Mesenchymal stem cell (in vitro differentiated cells and primary cell): Measurements from ENCODE around the gene TP53BP2.
"Not testable (repeated sequence)": the region's sequence is repeated elsewhere in the genome, so short reads cannot be mapped to it uniquely, and the experiment has no call there.

ENCODE experiments used
- DNase-seq: peaks from one replicate; pipeline ENCODE4 v3.0.0-alpha.2; 2013
- H2AFZ ChIP-seq: one replicate; pipeline ENCODE4 v1.6.1; 2013; ENCODE audit warnings: low read depth, mild to moderate bottlenecking, control low read depth, inconsistent platforms, low read length, moderate library complexity
- H2AK5ac ChIP-seq: 2 replicates; pipeline ENCODE4 v1.6.1; 2013; ENCODE audit warnings: low read length, moderate library complexity, mild to moderate bottlenecking, inconsistent platforms; ENCODE audit not compliant: severe bottlenecking
- H2BK120ac ChIP-seq: one replicate; pipeline ENCODE4 v1.6.1; 2013; ENCODE audit warnings: low read depth, mild to moderate bottlenecking, inconsistent platforms, low read length, moderate library complexity
- H2BK12ac ChIP-seq, 2 experiments: one replicate each; pipeline ENCODE4 v1.6.1; 2013; ENCODE audit warnings: inconsistent platforms in 2 of 2, low read length in 2 of 2, mild to moderate bottlenecking in 2 of 2, moderate library complexity in 2 of 2, control low read depth in 1 of 2
- H2BK15ac ChIP-seq: one replicate; pipeline ENCODE4 v1.6.1; 2013; ENCODE audit warnings: mild to moderate bottlenecking, low read depth, inconsistent platforms; ENCODE audit not compliant: poor library complexity, severe bottlenecking
- H2BK5ac ChIP-seq: 2 replicates; pipeline ENCODE4 v1.6.1; 2013; ENCODE audit warnings: low read depth, mild to moderate bottlenecking, low read length, control low read depth, inconsistent platforms; ENCODE audit not compliant: poor library complexity, severe bottlenecking
- H3K14ac ChIP-seq, 2 experiments: one replicate each; pipeline ENCODE4 v1.6.1; 2013; ENCODE audit warnings: inconsistent platforms in 2 of 2, low read length in 2 of 2, control low read depth in 1 of 2, mild to moderate bottlenecking in 1 of 2, moderate library complexity in 1 of 2
- H3K18ac ChIP-seq, 2 experiments: one replicate each; pipeline ENCODE4 v1.6.1; 2013; ENCODE audit warnings: inconsistent platforms in 2 of 2, low read length in 2 of 2, control low read depth in 1 of 2, low read depth in 1 of 2, mild to moderate bottlenecking in 1 of 2
- H3K23ac ChIP-seq, 2 experiments: one replicate each; pipeline ENCODE4 v1.6.1; 2013; ENCODE audit warnings: inconsistent platforms in 2 of 2, low read length in 2 of 2, mild to moderate bottlenecking in 2 of 2, moderate library complexity in 2 of 2, control low read depth in 1 of 2
- H3K27ac ChIP-seq: 2 replicates; pipeline ENCODE4 v1.5.1; 2013; ENCODE audit warnings: mild to moderate bottlenecking, moderate library complexity, low read length, control low read depth, inconsistent platforms; ENCODE audit not compliant: poor library complexity, severe bottlenecking
- H3K27me3 ChIP-seq, 2 experiments: 2 replicates each; pipeline versions ENCODE4 v1.6.1 to v1.7.0; 2013; ENCODE audit warnings: low read length in 2 of 2, mild to moderate bottlenecking in 2 of 2, moderate library complexity in 2 of 2, control low read depth in 1 of 2, inconsistent platforms in 1 of 2; ENCODE audit not compliant: control insufficient read depth in 1 of 2, insufficient read depth in 1 of 2
- H3K36me3 ChIP-seq, 2 experiments: 2 replicates each; pipeline versions ENCODE4 v1.6.1 to v1.7.0; 2013; ENCODE audit warnings: low read length in 2 of 2, control low read depth in 1 of 2, inconsistent platforms in 1 of 2, low read depth in 1 of 2, mild to moderate bottlenecking in 1 of 2; ENCODE audit not compliant: insufficient read depth in 2 of 2, control insufficient read depth in 1 of 2
- H3K4ac ChIP-seq, 2 experiments: one replicate each; pipeline ENCODE4 v1.6.1; 2013; ENCODE audit warnings: inconsistent platforms in 2 of 2, low read length in 2 of 2, mild to moderate bottlenecking in 2 of 2, moderate library complexity in 2 of 2, control low read depth in 1 of 2, low read depth in 1 of 2
- H3K4me1 ChIP-seq: 2 replicates; pipeline ENCODE4 v1.6.1; 2013; ENCODE audit warnings: low read depth, low read length, control low read depth; ENCODE audit not compliant: control insufficient read depth, insufficient read depth
- H3K4me2 ChIP-seq: 2 replicates; pipeline ENCODE4 v1.6.1; 2013; ENCODE audit warnings: low read length, mild to moderate bottlenecking, inconsistent platforms; ENCODE audit not compliant: poor library complexity, severe bottlenecking
- H3K4me3 ChIP-seq, 2 experiments: 2 replicates each; pipeline versions ENCODE4 v1.5.1 to v1.7.0; 2013; ENCODE audit warnings: low read length in 2 of 2, mild to moderate bottlenecking in 2 of 2, control low read depth in 1 of 2, low read depth in 1 of 2; ENCODE audit not compliant: insufficient read depth in 1 of 2
- H3K79me1 ChIP-seq: replicated peaks from 2 replicates; pipeline ENCODE4 v1.6.1; 2013; ENCODE audit warnings: mild to moderate bottlenecking, control low read depth, low read length, inconsistent platforms; ENCODE audit not compliant: poor library complexity, severe bottlenecking
- H3K9ac ChIP-seq: 2 replicates; pipeline ENCODE4 v1.7.0; 2013; ENCODE audit warnings: mild to moderate bottlenecking, low read length, moderate library complexity
- H3K9me3 ChIP-seq: 2 replicates; pipeline ENCODE4 v1.7.0; 2013; ENCODE audit warnings: mild to moderate bottlenecking, low read length; ENCODE audit not compliant: control insufficient read depth
- H4K8ac ChIP-seq: one replicate; pipeline ENCODE4 v1.6.1; 2013; ENCODE audit warnings: inconsistent platforms, mild to moderate bottlenecking, low read length, moderate library complexity
- H4K91ac ChIP-seq: one replicate; pipeline ENCODE4 v1.6.1; 2013; ENCODE audit warnings: mild to moderate bottlenecking, low read length, inconsistent platforms
- WGBS: methylation state at CpG from one replicate; pipeline ENCODE4 v1.1.7; 2013; ENCODE audit warnings: mixed read lengths; 5-methylcytosine and 5-hydroxymethylcytosine counted together

TP53BP2 gene

DNA sequence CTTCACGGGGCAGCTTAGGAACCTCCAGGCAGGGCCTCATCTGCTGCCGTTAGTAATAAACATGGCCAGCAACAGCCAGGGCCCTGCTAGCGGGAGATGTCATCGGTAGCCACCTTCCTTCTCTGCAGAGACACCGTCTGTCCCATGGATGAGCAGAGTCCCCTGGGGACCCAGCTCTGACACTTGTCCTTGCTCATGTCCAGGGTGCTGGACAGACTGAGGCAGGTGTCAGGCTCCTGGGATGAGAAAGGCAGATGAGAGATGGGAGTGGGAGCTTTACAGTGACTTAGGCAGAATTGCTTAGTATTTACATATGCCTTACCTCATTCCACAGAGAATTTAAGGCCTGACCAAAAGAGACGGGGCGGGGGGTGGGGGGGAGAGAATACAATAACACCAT, 108.4 kb downstream of the TP53BP2 start:
- H2BK5ac ChIP-seq, result peak overlapping the region; percentile 22
- 79% methylated on average over 5 of the region's 7 CpGs for WGBS
- H2AFZ ChIP-seq, result no peak overlapping the region
- H2BK120ac ChIP-seq, result no peak overlapping the region
- no peak overlapping the region for H3K4me3 ChIP-seq
- DNase-seq, result no peak
- H2AK5ac ChIP-seq, result peak overlapping the region; percentile 94
- no peak overlapping the region for H4K8ac ChIP-seq
- H3K23ac ChIP-seq, result peak overlapping the region in 1 of 2 experiments; percentile 34
- H3K14ac ChIP-seq, result peak overlapping the region in 1 of 2 experiments; percentile 2
- no peak overlapping the region for H2BK15ac ChIP-seq
- H3K27ac ChIP-seq, result peak overlapping the region; percentile 58
- peak overlapping the region in 1 of 2 experiments; percentile 18 for H3K18ac ChIP-seq
- H3K36me3 ChIP-seq, result peaks cover 26 to 55% of the 10 kb centered on the region in 2 experiments
- H3K4ac ChIP-seq, result peak overlapping the region in 1 of 2 experiments; percentile 24
- H4K91ac ChIP-seq, result peak overlapping the region; percentile 23
- H3K27me3 ChIP-seq, result no peaks in the 10 kb centered on the region
- peak overlapping the region; percentile 1 for H3K4me2 ChIP-seq
- no peaks in the 10 kb centered on the region for H3K9me3 ChIP-seq
- H3K79me1 ChIP-seq, result no peaks in the 10 kb centered on the region
- no peak overlapping the region for H2BK12ac ChIP-seq
- H3K4me1 ChIP-seq, result peaks cover 44% of the 10 kb centered on the region
- no peak overlapping the region for H3K9ac ChIP-seq

DNA sequence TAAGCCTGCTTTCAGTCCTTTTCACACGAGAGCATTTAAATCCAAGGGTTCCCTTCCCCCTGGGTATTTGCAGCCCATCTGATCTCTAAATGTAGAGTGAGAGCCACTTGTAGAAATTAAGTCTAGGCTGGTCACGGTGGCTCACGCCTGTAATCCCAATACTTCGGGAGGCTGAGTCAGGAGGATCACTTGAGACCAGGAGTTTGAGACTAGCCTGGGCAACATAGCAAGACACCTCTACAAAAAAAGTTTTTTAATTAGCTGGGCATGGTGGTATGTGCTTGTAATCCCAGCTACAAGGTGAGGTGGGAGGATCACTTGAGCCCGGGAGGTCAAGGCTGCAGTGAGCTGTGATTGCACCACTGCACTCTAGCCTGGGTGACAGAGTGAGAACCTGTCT, 109.1 kb downstream of the TP53BP2 start:
- H3K79me1 ChIP-seq, H3K9me3 ChIP-seq, H4K91ac ChIP-seq, H3K4ac ChIP-seq, H3K27me3 ChIP-seq, H3K18ac ChIP-seq, H4K8ac ChIP-seq, H2BK15ac ChIP-seq, H3K14ac ChIP-seq, H2BK12ac ChIP-seq, H3K4me2 ChIP-seq, H2BK120ac ChIP-seq, DNase-seq, H3K4me3 ChIP-seq, H3K23ac ChIP-seq, H2AFZ ChIP-seq, H3K9ac ChIP-seq, H2BK5ac ChIP-seq: not testable (repeated sequence)
- WGBS, result 96% methylated on average over 5 of the region's 5 CpGs
- Histone ChIP-seq H3K36me3 (peaks cover 27 to 55% of the 10 kb centered on the region in 2 experiments), H2AK5ac (peak overlapping the region; percentile 78), H3K27ac (peak overlapping the region; percentile 58), H3K4me1 (peaks cover 43% of the 10 kb centered on the region)

DNA sequence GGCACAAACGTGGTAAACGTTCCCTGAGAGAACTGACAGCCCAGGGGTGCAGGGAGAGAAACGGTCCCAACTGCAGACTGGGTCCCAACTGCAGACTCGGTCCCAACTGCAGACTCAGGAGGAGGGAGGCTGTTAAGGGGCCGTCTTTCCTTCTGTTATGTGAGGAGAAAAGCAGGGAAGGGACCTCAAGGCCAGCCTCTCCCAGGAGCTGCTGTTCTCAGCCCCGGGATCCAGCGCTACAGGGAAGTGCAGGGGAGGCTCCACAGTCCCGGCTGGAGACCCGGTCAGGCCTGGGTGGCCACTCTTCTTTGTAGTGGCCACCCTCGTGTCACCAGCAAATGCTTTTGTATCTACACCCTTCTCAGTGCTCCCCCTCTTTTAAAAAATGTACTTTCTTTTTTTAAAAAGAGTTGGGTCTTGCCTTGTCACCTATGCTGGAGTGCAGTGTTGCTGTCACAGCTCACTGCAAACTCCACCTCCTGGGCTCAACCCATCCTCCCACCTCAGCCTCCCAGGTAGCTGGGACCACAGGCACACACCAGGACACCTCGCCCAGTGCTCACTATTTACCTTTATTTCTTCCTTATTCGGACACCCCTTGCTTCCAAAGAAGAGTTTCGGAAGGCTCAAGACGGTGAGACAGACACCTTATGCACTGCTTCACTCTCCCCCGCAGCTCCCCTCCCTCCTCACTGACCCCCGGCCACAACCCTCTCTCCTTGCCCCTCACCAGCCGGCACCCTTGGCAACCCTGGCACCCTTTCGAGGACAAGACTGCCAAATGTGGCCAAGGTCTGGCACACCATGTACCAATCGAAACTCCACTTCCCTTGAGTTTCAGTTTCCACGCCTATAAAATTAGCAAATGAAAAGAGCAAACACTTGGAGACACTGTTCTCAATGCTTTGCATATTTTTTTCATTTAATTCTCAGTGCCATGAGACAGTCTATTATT, 111.6 kb downstream of the TP53BP2 start:
- Histone ChIP-seq H3K79me1 (no peaks in the 10 kb centered on the region), H2BK15ac (no peak overlapping the region), H3K18ac (peak overlapping the region; percentile 52 to 75), H3K23ac (peak overlapping the region in 1 of 2 experiments; percentile 23), H3K36me3 (peaks cover 26 to 40% of the 10 kb centered on the region in 2 experiments), H2BK12ac (peak overlapping the region; percentile 21 to 61), H3K4me1 (peaks cover 48% of the 10 kb centered on the region), H2BK5ac (no peak overlapping the region), H3K4me2 (no peak overlapping the region), H3K4me3 (no peak overlapping the region), H2AFZ (no peak overlapping the region), H3K9me3 (no peaks in the 10 kb centered on the region), H2AK5ac (peak overlapping the region; percentile 38), H4K8ac (peak overlapping the region; percentile 89), H3K27ac (peak overlapping the region; percentile 78), H3K14ac (peak overlapping the region in 1 of 2 experiments; percentile 35), H3K9ac (peak overlapping the region; percentile 47), H4K91ac (peak overlapping the region; percentile 70), H3K27me3 (no peaks in the 10 kb centered on the region), H2BK120ac (no peak overlapping the region), H3K4ac (peak overlapping the region in 1 of 2 experiments; percentile 40)
- DNase-seq, result no peak
- WGBS, result 75% methylated on average over 20 of the region's 20 CpGs
